Body of pancreas (tissue), 4 donors: ENCODE data around the gene ATP5PO.
"Not testable (repeated sequence)": the region's sequence is repeated elsewhere in the genome, so short reads cannot be mapped to it uniquely, and the experiment has no call there.

Source experiments
- CTCF ChIP-seq, 7 experiments: fragments of 450-650 bp in 4 of 7; fragments of 200-600 bp in 3 of 7; sonication (generic) in 3 of 7; IDR thresholded peaks; one replicate each; pipeline ENCODE4 v1.5.1; 2016 to 2019; ENCODE audit warnings: antibody characterized with exemption in 7 of 7
- POLR2A ChIP-seq, 3 donors: fragments of 450-650 bp; IDR thresholded peaks; one replicate each; pipeline ENCODE4 v1.6.1; 2016; ENCODE audit warnings: antibody characterized with exemption in 3 of 3, mild to moderate bottlenecking in 2 of 3

- not testable (repeated sequence) for TF ChIP-seq CTCF, POLR2A (IDR thresholded peaks at IDR 0.05)
Measured at GRCh38 chr21:33867868-33868267, 47.7 kb downstream of the ATP5PO start.
